KMS-11 (cell line): Measurements from ENCODE around the gene SUPT5H.

ENCODE experiments used
- H2AFZ ChIP-seq: fragments of 200-600 bp; sonication (generic); 2 replicates; pipeline ENCODE4 v1.6.1; 2016; ENCODE audit warnings: antibody characterized with exemption, mixed run types, low read depth
- H3K27ac ChIP-seq: fragments of 200-600 bp; sonication (generic); 2 replicates; pipeline ENCODE4 v1.6.1; 2016; ENCODE audit warnings: mild to moderate bottlenecking, mixed run types
- H3K27me3 ChIP-seq: fragments of 200-600 bp; sonication (generic); 2 replicates; pipeline ENCODE4 v1.6.1; 2017; ENCODE audit warnings: mild to moderate bottlenecking, low read depth, mixed run types, moderate library complexity; ENCODE audit not compliant: insufficient read depth
- H3K36me3 ChIP-seq: fragments of 200-600 bp; sonication (generic); 2 replicates; pipeline ENCODE4 v1.6.1; 2017; ENCODE audit warnings: mild to moderate bottlenecking, mixed run types; ENCODE audit not compliant: insufficient read depth
- H3K4me1 ChIP-seq: fragments of 200-600 bp; sonication (generic); 2 replicates; pipeline ENCODE4 v1.6.1; 2016; ENCODE audit warnings: mild to moderate bottlenecking, low read depth, mixed run types; ENCODE audit not compliant: poor library complexity, severe bottlenecking
- H3K4me2 ChIP-seq: fragments of 200-600 bp; sonication (generic); 2 replicates; pipeline ENCODE4 v1.7.0; 2016; ENCODE audit warnings: mild to moderate bottlenecking, mixed run types
- H3K4me3 ChIP-seq: fragments of 200-600 bp; sonication (generic); IDR thresholded peaks from 2 replicates; pipeline ENCODE4 v1.6.1; 2017; ENCODE audit warnings: low read depth, low read length, mixed read lengths; ENCODE audit not compliant: insufficient read depth
- H3K79me2 ChIP-seq: fragments of 200-600 bp; sonication (generic); 2 replicates; pipeline ENCODE4 v1.6.1; 2016; ENCODE audit warnings: low read depth, mixed run types; ENCODE audit not compliant: insufficient read depth
- H3K9ac ChIP-seq: fragments of 200-600 bp; sonication (generic); 2 replicates; pipeline ENCODE4 v1.6.1; 2016; ENCODE audit warnings: mild to moderate bottlenecking, mixed run types
- H4K20me1 ChIP-seq: fragments of 200-600 bp; sonication (generic); 2 replicates; pipeline ENCODE4 v1.6.1; 2016; ENCODE audit warnings: mild to moderate bottlenecking, mixed run types; ENCODE audit not compliant: insufficient read depth
- TF ChIP-seq, protein P1 (sequence below): fragments of 200-600 bp; sonication (generic); conservative IDR thresholded peaks from 2 replicates; pipeline ENCODE4 v1.6.1; 2017; ENCODE audit warnings: low read depth, mild to moderate bottlenecking, antibody characterized with exemption, low read length, moderate library complexity, mixed read lengths

SUPT5H gene

DNA sequence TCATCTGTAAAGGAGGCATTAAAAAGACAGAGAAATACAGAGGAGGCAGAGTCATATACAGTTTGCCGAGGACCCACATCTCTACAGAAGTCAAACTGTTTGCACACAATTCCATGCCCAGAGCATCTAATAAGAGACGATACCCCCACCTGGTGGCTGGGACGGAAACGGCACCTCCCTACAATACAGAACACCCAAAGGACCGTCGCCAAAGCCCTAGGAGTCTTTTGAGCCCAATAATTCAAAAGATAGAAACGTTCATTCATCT is 33.6 kb upstream of the SUPT5H start:
- no peaks in the 10 kb centered on the region for H4K20me1 ChIP-seq
- H3K4me1 ChIP-seq, result peaks cover 25% of the 10 kb centered on the region
- no peak overlapping the region for H3K4me3 ChIP-seq
- no peaks in the 10 kb centered on the region for H3K27me3 ChIP-seq
- H3K27ac ChIP-seq, result no peak overlapping the region
- H2AFZ ChIP-seq, result no peak overlapping the region; the same call in 1 of the 2 replicates
- H3K4me2 ChIP-seq, result peak overlapping the region; percentile 71
- peaks cover 24% of the 10 kb centered on the region for H3K79me2 ChIP-seq
- TF ChIP-seq, protein P1, sequence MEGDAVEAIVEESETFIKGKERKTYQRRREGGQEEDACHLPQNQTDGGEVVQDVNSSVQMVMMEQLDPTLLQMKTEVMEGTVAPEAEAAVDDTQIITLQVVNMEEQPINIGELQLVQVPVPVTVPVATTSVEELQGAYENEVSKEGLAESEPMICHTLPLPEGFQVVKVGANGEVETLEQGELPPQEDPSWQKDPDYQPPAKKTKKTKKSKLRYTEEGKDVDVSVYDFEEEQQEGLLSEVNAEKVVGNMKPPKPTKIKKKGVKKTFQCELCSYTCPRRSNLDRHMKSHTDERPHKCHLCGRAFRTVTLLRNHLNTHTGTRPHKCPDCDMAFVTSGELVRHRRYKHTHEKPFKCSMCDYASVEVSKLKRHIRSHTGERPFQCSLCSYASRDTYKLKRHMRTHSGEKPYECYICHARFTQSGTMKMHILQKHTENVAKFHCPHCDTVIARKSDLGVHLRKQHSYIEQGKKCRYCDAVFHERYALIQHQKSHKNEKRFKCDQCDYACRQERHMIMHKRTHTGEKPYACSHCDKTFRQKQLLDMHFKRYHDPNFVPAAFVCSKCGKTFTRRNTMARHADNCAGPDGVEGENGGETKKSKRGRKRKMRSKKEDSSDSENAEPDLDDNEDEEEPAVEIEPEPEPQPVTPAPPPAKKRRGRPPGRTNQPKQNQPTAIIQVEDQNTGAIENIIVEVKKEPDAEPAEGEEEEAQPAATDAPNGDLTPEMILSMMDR, result peak; percentile 95
- H3K9ac ChIP-seq, result no peak overlapping the region
- H3K36me3 ChIP-seq, result no peaks in the 10 kb centered on the region

- no peak within 1 kb of the TSS for H3K27ac ChIP-seq
- H3K79me2 ChIP-seq, result peaks cover 20% of the 10 kb centered on the region
- H4K20me1 ChIP-seq, result no peaks in the 10 kb centered on the region
- peak within 1 kb of the TSS; percentile 63 for H3K9ac ChIP-seq
- H3K27me3 ChIP-seq, result no peaks in the 10 kb centered on the region
- H3K4me1 ChIP-seq, result peaks cover 25% of the 10 kb centered on the region
- no peak within 1 kb of the TSS for H3K4me3 ChIP-seq
- H3K4me2 ChIP-seq, result peak within 1 kb of the TSS; percentile 79
- H2AFZ ChIP-seq, result peak within 1 kb of the TSS; percentile 77
- TF ChIP-seq, protein P1, result no peak; the same call in none of the 2 replicates
- no peaks in the 10 kb centered on the region for H3K36me3 ChIP-seq
Measured at GRCh38 chr19:39412100-39412866, 33.1 kb upstream of the SUPT5H start, which contains the start of gene PLEKHG2. Gene PLEKHG2 (plus strand): TSS chr19:39412669. CDS start chr19:39414087, 1,418 bp downstream.

DNA sequence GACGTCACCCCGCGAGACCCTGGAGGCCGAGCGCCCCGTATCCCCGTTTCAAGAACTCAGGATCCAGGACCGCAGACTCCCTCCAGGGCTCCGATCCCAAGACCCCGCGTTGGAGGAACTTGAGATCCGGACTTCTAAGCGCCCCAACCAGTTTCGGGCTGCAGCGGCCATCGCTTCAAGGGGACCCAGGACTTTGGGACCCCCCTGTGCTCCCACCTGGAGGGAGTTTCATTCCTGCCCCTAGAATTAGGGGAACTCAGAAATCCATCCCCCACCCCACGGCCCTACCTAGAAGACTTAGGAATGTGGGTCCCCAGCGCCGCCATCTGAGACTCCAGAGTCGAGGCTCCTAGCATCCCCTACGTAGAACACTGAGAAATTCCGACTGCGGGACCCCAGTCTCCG is 32.5 kb upstream of the SUPT5H start:
- no peak overlapping the region for H3K27ac ChIP-seq
- H3K79me2 ChIP-seq, result peaks cover 14% of the 10 kb centered on the region
- H3K4me1 ChIP-seq, result peaks cover 25% of the 10 kb centered on the region
- no peak overlapping the region for H3K4me3 ChIP-seq
- H3K27me3 ChIP-seq, result no peaks in the 10 kb centered on the region
- peak overlapping the region; percentile 63 for H3K9ac ChIP-seq
- peak overlapping the region; percentile 77 for H2AFZ ChIP-seq
- H3K36me3 ChIP-seq, result no peaks in the 10 kb centered on the region
- H3K4me2 ChIP-seq, result peak overlapping the region; percentile 79
- no peaks in the 10 kb centered on the region for H4K20me1 ChIP-seq
- TF ChIP-seq, protein P1, result peak; percentile 86

DNA sequence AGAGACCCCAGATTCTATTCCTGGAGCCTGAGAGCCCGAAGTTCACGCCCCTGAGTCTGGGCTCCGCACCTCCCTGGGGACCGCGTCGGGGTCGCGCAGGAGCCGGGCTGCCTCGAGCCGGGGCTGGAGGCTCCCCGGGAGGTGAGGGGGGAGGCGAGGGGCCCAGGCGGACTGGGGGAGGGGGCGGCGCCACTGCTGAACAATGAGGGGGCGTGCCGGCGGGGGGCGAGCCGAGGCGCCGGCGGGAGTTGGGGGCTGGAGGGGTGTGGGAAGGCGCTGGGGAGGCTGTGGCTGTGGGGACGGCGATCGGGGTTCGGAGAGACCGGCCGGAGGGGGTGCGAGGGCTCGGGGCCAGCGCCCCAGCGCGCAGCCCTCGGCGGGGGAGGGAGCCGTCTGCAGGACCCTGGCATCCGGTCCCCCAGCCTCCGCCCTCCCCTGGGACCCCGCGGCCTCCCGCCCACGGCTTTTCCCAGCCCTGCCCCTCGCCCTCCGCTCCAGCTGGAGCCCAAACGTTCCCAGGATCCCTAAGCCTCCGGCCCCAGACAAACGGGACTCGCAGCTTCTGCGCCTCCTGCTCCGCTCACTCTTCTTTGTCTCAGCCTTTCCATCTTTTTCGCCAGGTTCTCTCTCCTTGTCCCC is 32.0 kb upstream of the SUPT5H start:
- Histone ChIP-seq H3K4me3 (no peak overlapping the region), H3K9ac (peak overlapping the region; percentile 63; the same call in 1 of the 2 replicates), H3K27ac (no peak overlapping the region), H3K4me1 (peaks cover 25% of the 10 kb centered on the region), H3K79me2 (peaks cover 9% of the 10 kb centered on the region), H4K20me1 (no peaks in the 10 kb centered on the region), H2AFZ (peak overlapping the region; percentile 77; the same call in 1 of the 2 replicates), H3K4me2 (peak overlapping the region; percentile 79), H3K36me3 (no peaks in the 10 kb centered on the region), H3K27me3 (no peaks in the 10 kb centered on the region)
- TF ChIP-seq, protein P1, result no peak
